HG03280 (cell line): Measurements from ENCODE around the gene TNS2.
"Not testable (repeated sequence)": the region's sequence is repeated elsewhere in the genome, so short reads cannot be mapped to it uniquely, and the experiment has no call there.

ENCODE experiments used
- ATAC-seq: cut with Tn5 transposase; IDR thresholded peaks from one replicate; pipeline ENCODE4 v1.9.1; 2021; ENCODE audit warnings: mild to moderate bottlenecking, moderate library complexity; ENCODE audit not compliant: unreplicated experiment

Gene TNS2

GRCh38 chr12:53112431-53112830 is 62.6 kb downstream of the TNS2 start:
- ATAC-seq, result not testable (repeated sequence)

GRCh38 chr12:53113136-53113705 is 63.4 kb downstream of the TNS2 start:
- no peak for ATAC-seq

- ATAC-seq, result no peak
Observed at GRCh38 chr12:53113951-53114350, 64.1 kb downstream of the TNS2 start.
